Cerebellar cortex (tissue), 1 donor: Measurements from ENCODE around the gene TOP2B.
A peak's percentile ranks its signal among the peaks of the same experiment; 100 is the strongest.

ENCODE experiments used
- DNase-seq: peaks from one replicate; pipeline ENCODE4 v3.0.0-alpha.2; 2015; ENCODE audit warnings: low spot score

TOP2B gene

DNA sequence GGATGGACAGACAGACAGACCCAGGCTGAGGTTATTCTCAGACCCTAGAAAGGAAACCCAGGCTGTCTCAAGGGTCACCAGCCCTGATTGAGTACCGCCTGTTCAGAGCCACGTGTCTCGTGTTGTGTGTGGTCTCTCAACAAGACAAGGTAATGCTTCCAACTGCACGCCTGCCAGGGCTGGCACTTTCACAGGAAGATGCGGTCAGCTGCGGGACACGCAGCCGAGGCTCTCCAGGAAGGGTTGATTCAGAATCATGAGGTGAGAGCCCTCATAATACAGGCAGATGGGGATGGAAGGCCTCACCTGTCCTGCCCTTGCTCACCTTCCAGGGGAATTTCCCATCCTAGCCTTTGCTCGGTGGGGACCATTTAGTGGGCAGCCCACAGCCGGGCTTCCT is 81.4 kb downstream of the TOP2B start:
- no peak for DNase-seq

DNA sequence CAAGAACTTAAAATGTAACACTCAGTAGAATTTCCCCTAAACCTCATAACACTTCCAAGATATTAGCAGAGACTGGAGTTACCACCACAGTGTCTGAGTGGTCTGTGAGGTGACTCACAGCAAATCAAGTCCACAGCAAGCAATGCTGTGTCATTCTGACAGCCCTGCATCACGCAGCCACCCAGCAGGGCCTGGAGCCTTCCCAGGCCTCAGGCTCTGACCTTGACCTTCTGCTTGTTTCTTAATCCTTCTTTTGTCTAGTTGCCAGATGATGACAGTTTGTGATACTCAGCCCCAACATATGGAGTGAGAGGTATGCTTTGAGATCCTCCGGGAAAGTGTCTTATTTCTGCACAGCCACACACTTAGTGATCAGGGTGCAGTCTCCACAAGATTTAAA is 82.5 kb downstream of the TOP2B start:
- DNase-seq = no peak

DNA sequence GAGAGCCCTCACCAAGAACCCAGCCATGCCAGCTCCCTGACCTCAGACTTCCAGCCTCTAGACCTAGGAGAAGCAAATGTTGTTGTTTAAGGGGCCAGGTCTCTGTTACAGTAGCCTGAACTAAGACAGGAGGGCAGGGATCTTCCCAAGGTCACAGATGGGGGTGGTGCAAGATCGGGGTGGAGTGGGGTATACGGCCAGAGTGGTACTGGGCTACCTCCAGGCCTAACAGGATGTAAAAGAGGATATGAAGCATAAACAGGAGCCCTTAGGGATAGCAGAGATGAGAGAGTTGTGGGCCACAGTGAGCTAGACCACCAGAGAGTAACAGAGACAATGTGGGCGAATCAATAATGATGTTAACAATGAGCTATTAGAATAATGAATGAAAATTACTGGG is 82.9 kb downstream of the TOP2B start:
- DNase-seq = no peak

GRCh38 chr3:25581335-25581734 is 83.4 kb downstream of the TOP2B start:
- no peak for DNase-seq

GRCh38 chr3:25580534-25580933 is 84.2 kb downstream of the TOP2B start:
- DNase-seq = no peak

GRCh38 chr3:25578059-25578458 is 86.6 kb downstream of the TOP2B start:
- no peak for DNase-seq

- no peak for DNase-seq
Measured at GRCh38 chr3:25576831-25577454, 87.8 kb downstream of the TOP2B start.

- DNase-seq = no peak
Measured at GRCh38 chr3:25576146-25576545, 88.6 kb downstream of the TOP2B start.

DNA sequence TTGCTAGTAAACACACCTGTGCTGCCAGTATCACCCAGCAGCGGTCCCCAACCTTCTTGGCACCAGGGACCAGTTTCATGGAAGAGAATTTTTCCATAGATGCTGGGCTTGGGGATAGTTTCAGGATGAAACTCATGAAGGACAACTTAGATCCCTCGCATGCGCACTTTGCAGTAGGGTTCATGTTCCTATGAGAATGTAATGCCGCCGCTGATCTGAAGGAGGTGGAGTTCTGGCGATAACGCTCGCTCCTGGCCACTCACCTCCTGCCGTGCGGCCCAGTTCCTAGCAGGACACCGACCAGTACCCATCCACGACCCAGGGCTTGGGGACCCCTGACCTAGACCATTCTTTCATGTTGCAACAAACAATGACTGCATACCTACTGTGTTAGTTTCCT is 89.7 kb downstream of the TOP2B start:
- no peak for DNase-seq

GRCh38 chr3:25574172-25574765 is 90.4 kb downstream of the TOP2B start:
- no peak for DNase-seq

DNA sequence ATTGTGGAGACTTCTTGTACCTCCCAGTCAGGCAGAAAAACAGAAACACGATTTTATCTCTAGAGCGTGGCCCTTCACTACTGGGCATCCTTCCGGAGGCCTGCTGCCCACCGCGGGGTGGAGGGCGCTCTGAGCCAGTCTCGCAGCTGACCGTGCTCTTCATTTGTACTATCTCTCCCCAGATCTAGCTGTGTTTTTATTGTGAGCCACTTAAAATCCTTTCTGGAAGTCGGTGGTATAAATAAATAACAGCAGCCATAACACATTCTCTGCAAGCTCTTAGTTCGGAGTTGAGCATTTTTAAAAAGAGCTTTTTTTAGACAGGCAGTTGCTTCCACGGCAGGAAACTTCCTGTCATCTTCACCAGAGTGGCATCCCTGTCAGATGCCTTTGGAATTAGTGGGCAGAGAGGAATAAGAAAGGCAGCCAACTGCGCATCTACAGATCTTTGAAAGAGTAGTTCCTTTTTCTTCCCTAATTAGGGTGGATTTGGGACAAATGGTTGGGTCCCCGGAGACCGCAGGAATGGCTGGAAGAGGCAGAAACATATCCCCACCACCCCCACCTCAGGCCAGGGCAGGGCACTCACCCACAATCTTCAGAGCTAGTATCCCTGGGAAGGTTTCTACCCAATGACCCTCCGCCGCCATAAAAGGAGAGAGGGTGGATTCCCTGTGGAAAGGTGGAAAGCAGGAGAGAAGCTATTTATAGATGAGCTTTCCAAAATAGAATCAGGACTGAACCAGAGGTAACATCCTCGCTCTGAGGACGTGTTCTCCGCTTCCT is 91.1 kb downstream of the TOP2B start:
- DNase-seq = peak; percentile 55

GRCh38 chr3:25572919-25573385 is 91.8 kb downstream of the TOP2B start:
- DNase-seq = peak; percentile 21

DNA sequence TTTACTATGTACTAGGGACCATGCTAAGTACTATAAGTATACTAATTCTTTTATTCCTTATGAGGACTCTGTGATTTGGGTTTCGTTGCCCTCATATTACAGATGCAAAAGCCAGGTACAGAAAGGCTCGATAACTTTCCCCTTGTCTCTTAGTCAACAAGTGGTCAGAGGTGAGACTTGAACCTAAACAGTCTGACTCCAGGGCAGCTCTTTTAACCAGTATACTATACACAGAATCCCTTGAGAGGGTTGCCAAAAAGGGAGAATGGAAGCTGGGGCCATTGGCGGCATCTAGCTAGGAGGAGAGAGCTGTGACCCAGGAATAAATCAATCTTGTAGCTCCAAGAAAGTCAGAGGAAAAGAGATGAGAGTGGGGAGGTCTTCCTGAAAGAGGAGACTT is 92.4 kb downstream of the TOP2B start:
- no peak for DNase-seq

GRCh38 chr3:25571285-25571684 is 93.4 kb downstream of the TOP2B start:
- DNase-seq = no peak

GRCh38 chr3:25568525-25569078 is 96.1 kb downstream of the TOP2B start:
- DNase-seq = no peak

GRCh38 chr3:25567806-25568524 is 96.7 kb downstream of the TOP2B start:
- DNase-seq = no peak

- no peak for DNase-seq
Measured at GRCh38 chr3:25567388-25567787, 97.3 kb downstream of the TOP2B start.

DNA sequence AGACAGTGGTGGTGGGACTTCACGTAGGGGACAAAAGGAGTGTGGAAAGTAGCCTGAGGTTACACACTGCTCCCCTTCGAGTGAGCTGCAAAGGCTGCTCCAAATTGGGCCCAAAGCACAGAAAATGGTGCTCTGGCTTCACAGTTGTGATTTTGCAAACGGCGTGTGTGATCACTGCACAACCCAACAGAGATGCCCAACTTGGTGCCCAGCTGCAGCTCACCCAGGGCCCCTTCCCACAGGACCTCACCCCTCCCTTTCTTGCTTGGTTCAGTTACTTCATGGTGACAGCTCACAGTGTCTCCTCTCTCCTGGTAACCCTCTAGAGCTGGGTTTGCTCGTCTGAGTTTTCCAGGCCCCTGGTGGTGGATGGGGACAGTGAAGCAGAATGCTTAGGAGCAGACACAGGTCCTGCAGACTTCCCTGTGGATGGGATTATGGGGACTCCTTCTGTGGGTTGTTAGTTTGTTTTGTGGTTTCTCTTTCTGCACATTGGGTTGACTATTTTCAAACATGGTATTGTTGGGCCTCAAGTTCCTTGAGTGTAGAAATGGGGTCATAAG is 98.3 kb downstream of the TOP2B start:
- DNase-seq = no peak

- DNase-seq = no peak
Measured at GRCh38 chr3:25565807-25566206, 98.9 kb downstream of the TOP2B start.

DNA sequence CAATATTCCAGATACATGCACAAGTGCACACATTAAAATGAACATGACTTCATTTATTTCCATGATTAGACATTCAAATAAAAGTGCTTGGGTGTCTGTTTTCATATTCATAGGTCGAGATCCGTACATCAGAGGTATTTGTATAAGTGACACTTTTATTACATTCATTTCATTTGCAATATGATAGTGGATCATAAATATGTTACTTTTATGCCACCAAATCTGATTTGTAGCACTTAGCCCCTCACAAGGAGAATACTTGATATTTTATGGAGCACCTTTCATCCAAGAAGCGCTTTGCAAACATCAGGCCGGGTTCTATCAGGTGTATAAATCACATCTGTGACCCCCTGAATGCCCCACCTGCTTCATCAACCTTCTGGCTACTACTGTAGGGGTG is 100.6 kb downstream of the TOP2B start:
- no peak for DNase-seq

- no peak for DNase-seq
Measured at GRCh38 chr3:25563601-25564000, 101.1 kb downstream of the TOP2B start.

DNA sequence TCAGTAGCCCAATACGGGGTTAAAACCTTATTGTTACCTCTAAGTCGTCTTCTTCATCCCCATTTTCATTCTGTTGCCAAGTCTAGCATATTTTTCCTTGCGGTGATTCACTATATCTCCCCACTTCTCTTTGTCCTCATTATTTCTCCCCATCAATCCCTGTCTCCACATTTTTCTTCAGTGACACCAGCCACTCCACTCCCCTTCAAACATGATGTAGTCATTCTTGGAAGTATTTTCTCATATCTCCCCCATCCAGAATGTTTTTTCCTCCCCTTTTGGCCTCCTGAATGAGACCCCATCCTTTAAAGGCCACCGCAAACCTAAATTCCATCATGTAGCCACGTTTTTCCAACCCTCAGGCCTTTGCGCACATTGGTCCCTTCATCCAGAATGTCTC is 105.9 kb downstream of the TOP2B start:
- DNase-seq = no peak
